Liver (tissue), 9 donors: ENCODE data around the gene PTPA. TPM values are rescaled to one million over a fixed set of nuclear protein-coding genes. Genes with fewer than 3 reads are reported as not detected.

ENCODE experiments used
- DNase-seq: peaks from one replicate; pipeline ENCODE4 v3.0.0-alpha.2; 2017; ENCODE audit warnings: low spot score
- H3K27ac ChIP-seq, 2 donors: one replicate each; pipeline ENCODE4 v1.7.0; 2013; ENCODE audit warnings: inconsistent platforms in 2 of 2, low read length in 2 of 2, control low read depth in 1 of 2, low read depth in 1 of 2, mild to moderate bottlenecking in 1 of 2
- H3K27me3 ChIP-seq, 4 donors: one replicate each; pipeline versions ENCODE4 v1.6.1 to v1.7.0; 2013; ENCODE audit warnings: low read length in 3 of 4, inconsistent platforms in 1 of 4, mild to moderate bottlenecking in 1 of 4, moderate library complexity in 1 of 4; ENCODE audit not compliant: control insufficient read depth in 4 of 4, insufficient read depth in 4 of 4
- H3K36me3 ChIP-seq, 4 donors: one replicate each; pipeline versions ENCODE4 v1.6.1 to v1.7.0; 2013; ENCODE audit warnings: low read length in 3 of 4, mild to moderate bottlenecking in 3 of 4, low read depth in 1 of 4, moderate library complexity in 1 of 4; ENCODE audit not compliant: control insufficient read depth in 4 of 4, insufficient read depth in 3 of 4
- H3K4me1 ChIP-seq, 4 donors: one replicate each; pipeline versions ENCODE4 v1.6.1 to v1.7.0; 2013; ENCODE audit warnings: low read length in 3 of 4, mild to moderate bottlenecking in 3 of 4, moderate library complexity in 1 of 4; ENCODE audit not compliant: control insufficient read depth in 4 of 4, insufficient read depth in 4 of 4
- H3K4me3 ChIP-seq, 3 donors: one replicate each; pipeline versions ENCODE4 v1.6.1 to v1.7.0; 2013; ENCODE audit warnings: low read length in 3 of 3, control low read depth in 1 of 3, low read depth in 1 of 3, mild to moderate bottlenecking in 1 of 3
- H3K9ac ChIP-seq, 2 donors: one replicate each; pipeline ENCODE4 v1.7.0; 2013; ENCODE audit warnings: low read length in 2 of 2, mild to moderate bottlenecking in 2 of 2, moderate library complexity in 2 of 2, control low read depth in 1 of 2, low read depth in 1 of 2
- H3K9me3 ChIP-seq, 4 donors: one replicate each; pipeline versions ENCODE4 v1.6.1 to v1.7.0; 2013; ENCODE audit warnings: low read length in 3 of 4; ENCODE audit not compliant: control insufficient read depth in 4 of 4
- CTCF ChIP-seq: fragments of 150-350 bp; IDR thresholded peaks from 2 replicates; pipeline ENCODE4 v1.5.1; 2017; ENCODE audit warnings: improper control_type of control experiment, low read depth, low read length; ENCODE audit not compliant: missing input control
- EGR1 ChIP-seq, 2 donors: IDR thresholded peaks; 2 replicates each; pipeline ENCODE4 v1.6.1; 2016 to 2018; ENCODE audit warnings: antibody characterized with exemption in 2 of 2, low read depth in 2 of 2
- FOXA1 ChIP-seq: IDR thresholded peaks from 2 replicates; pipeline ENCODE4 v1.6.1; 2016; ENCODE audit warnings: antibody characterized with exemption
- GABPA ChIP-seq, 2 donors: IDR thresholded peaks in 1 of 2; conservative IDR thresholded peaks in 1 of 2; 2 replicates each; pipeline ENCODE4 v1.6.1; 2016; ENCODE audit warnings: antibody characterized with exemption in 2 of 2, mild to moderate bottlenecking in 1 of 2, moderate library complexity in 1 of 2
- HNF4A ChIP-seq, 2 donors: conservative IDR thresholded peaks; 2 replicates each; pipeline ENCODE4 v1.6.1; 2016; ENCODE audit warnings: antibody characterized with exemption in 2 of 2, mild to moderate bottlenecking in 2 of 2
- HNF4G ChIP-seq: IDR thresholded peaks from 2 replicates; pipeline ENCODE4 v1.6.1; 2016; ENCODE audit warnings: antibody characterized with exemption
- JUND ChIP-seq, 2 donors: IDR thresholded peaks; 2 replicates each; pipeline ENCODE4 v1.6.1; 2016; ENCODE audit warnings: antibody characterized with exemption in 2 of 2
- MAX ChIP-seq: IDR thresholded peaks from 2 replicates; pipeline ENCODE4 v1.6.1; 2016; ENCODE audit warnings: antibody characterized with exemption
- RAD21 ChIP-seq, 2 donors: IDR thresholded peaks; 2 replicates each; pipeline ENCODE4 v1.6.1; 2016; ENCODE audit warnings: antibody characterized with exemption in 2 of 2, mild to moderate bottlenecking in 2 of 2
- REST ChIP-seq: IDR thresholded peaks from 2 replicates; pipeline ENCODE4 v1.6.1; 2016; ENCODE audit warnings: antibody characterized with exemption, mild to moderate bottlenecking
- RXRA ChIP-seq, 2 donors: IDR thresholded peaks; 2 replicates each; pipeline ENCODE4 v1.6.1; 2017 to 2018; ENCODE audit warnings: antibody characterized with exemption in 2 of 2, mild to moderate bottlenecking in 1 of 2
- SP1 ChIP-seq: IDR thresholded peaks from 2 replicates; pipeline ENCODE4 v1.6.1; 2018; ENCODE audit warnings: antibody characterized with exemption, mild to moderate bottlenecking
- TAF1 ChIP-seq: conservative IDR thresholded peaks from 2 replicates; pipeline ENCODE4 v1.6.1; 2016; ENCODE audit warnings: antibody characterized with exemption, mild to moderate bottlenecking
- WGBS: extraction: QIAGEN DNeasy Blood & Tissue Kit; methylation state at CpG from one replicate; pipeline ENCODE4 v1.1.7; 2013; 5-methylcytosine and 5-hydroxymethylcytosine counted together
- polyA plus RNA-seq, 2 donors: library from polyadenylated mRNA; stranded (reverse) in 1 of 2; unstranded in 1 of 2; fragments of 200-250 nt in 1 of 2; fragments of >200 nt in 1 of 2; fragmentation: Nextera tagmentation in 1 of 2; extraction: Ambion mirVana in 1 of 2; gene quantifications; one replicate each; pipeline versions ENCODE4 v1.2.1 to v1.2.3, GENCODE V29; 2013 to 2015
- total RNA-seq, 2 donors: library from RNA; depleted of rRNA; stranded (reverse); fragments of >200 nt; gene quantifications; one replicate each; pipeline ENCODE4 v1.2.3, GENCODE V29; 2014
- donor health status: healthy.
- donor health status: healthy.
- donor health status: healthy.
- donor health status: healthy.
- donor health status: healthy.

Gene PTPA
- total and polyA plus RNA-seq, 4 donors, result 27.6 to 66.0 (median 38.4) TPM

- no peak overlapping the region for H3K4me3 ChIP-seq
- TF ChIP-seq HNF4A (conservative IDR thresholded peaks at IDR 0.05) (no peak), JUND (IDR thresholded peaks at IDR 0.05) (no peak), RAD21 (IDR thresholded peaks at IDR 0.05) (no peak), GABPA (IDR thresholded peaks at IDR 0.05 in 1 of 2, conservative IDR thresholded peaks at IDR 0.05 in 1 of 2) (no peak), EGR1 (IDR thresholded peaks at IDR 0.05; ENCODE audit: low read depth in 2 of 2) (no peak)
- H3K27ac ChIP-seq, result peak overlapping the region; percentile 62 to 70
- 68% methylated on average over 8 of the region's 8 CpGs for WGBS
- H3K27me3 ChIP-seq, result no peaks in the 10 kb centered on the region
- H3K36me3 ChIP-seq, result peaks cover 8 to 34% (median 13%) of the 10 kb centered on the region in 4 donors
- peaks cover 3 to 36% (median 22%) of the 10 kb centered on the region in 4 donors for H3K4me1 ChIP-seq
- no peak for DNase-seq
- H3K9me3 ChIP-seq, result no peaks in the 10 kb centered on the region
- H3K9ac ChIP-seq, result peak overlapping the region in 1 of 2 donors; percentile 33
These were observed 35.3 kb downstream of the PTPA start for GRCh38 chr9:129146441-129146941.

GRCh38 chr9:129148463-129149204 is 37.4 kb downstream of the PTPA start:
- H3K9ac ChIP-seq, result no peak overlapping the region
- H3K27ac ChIP-seq, result no peak overlapping the region
- H3K9me3 ChIP-seq, result no peaks in the 10 kb centered on the region
- no peak overlapping the region for H3K4me3 ChIP-seq
- H3K36me3 ChIP-seq, result peaks cover 5 to 41% (median 13%) of the 10 kb centered on the region in 4 donors
- WGBS, result 81% methylated on average over 6 of the region's 6 CpGs
- no peaks in the 10 kb centered on the region for H3K27me3 ChIP-seq
- TF ChIP-seq HNF4G (no peak), SP1 (no peak), MAX (no peak), EGR1 (IDR thresholded peaks at IDR 0.05; ENCODE audit: low read depth in 2 of 2) (no peak), CTCF (no peak)
- H3K4me1 ChIP-seq, result peaks cover 0 to 16% (median 5%) of the 10 kb centered on the region in 4 donors
- no peak for DNase-seq

DNA sequence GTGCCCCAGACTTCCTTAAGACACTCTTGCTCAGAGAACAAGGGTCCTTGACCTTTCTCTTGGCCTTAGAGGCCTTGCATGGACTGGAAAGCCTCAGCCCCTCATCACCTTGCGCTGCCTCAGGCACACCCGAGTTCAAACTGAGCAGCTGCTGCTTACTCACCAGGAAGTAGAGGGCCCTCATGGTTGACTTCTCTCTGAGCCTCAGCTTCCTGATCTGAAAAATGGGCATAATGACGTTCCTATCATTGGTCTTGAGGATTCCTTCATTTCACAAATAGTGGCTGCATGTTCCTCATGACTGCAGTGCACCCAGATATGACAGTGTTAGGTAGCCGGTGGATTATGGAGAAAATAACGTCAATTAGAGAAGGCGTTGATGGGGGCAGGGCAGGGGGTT is 38.2 kb downstream of the PTPA start:
- Histone ChIP-seq H3K36me3 (peaks cover 4 to 38% (median 8%) of the 10 kb centered on the region in 4 donors), H3K27me3 (no peaks in the 10 kb centered on the region), H3K4me1 (peaks cover 0 to 9% (median 0%) of the 10 kb centered on the region in 4 donors), H3K4me3 (no peak overlapping the region), H3K9me3 (no peaks in the 10 kb centered on the region), H3K27ac (no peak overlapping the region), H3K9ac (no peak overlapping the region)
- no peak for DNase-seq
- 86% methylated on average over 6 of the region's 6 CpGs for WGBS
- TF ChIP-seq RAD21 (IDR thresholded peaks at IDR 0.05), result no peak

DNA sequence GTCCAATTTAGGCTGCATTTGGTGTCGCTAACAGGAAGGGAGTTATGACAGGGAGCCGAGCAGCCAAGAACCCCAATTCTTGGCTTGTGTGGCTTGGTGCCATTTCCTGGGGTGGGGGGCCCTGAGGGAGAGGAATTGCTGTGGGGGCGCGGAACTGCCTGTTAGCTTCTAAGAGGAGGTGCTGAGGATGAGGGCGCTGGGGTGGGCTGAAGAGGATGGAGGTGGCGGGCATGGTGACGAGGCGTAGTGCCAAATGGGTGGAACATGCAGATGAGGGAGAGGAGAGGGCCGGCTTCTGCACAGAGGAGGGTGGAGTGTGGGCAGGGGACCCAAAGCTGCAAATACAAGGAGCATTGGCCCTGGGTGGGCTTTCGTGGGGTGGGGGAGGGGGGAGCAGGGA is 38.9 kb downstream of the PTPA start:
- 86% methylated on average over 10 of the region's 10 CpGs for WGBS
- no peak overlapping the region for H3K4me3 ChIP-seq
- H3K9me3 ChIP-seq, result no peaks in the 10 kb centered on the region
- H3K4me1 ChIP-seq, result peaks cover 0 to 7% (median 0%) of the 10 kb centered on the region in 4 donors
- H3K27me3 ChIP-seq, result no peaks in the 10 kb centered on the region
- peaks cover 4 to 42% (median 8%) of the 10 kb centered on the region in 4 donors for H3K36me3 ChIP-seq
- no peak overlapping the region for H3K27ac ChIP-seq
- DNase-seq, result no peak
- no peak overlapping the region for H3K9ac ChIP-seq
- TF ChIP-seq EGR1 (IDR thresholded peaks at IDR 0.05; ENCODE audit: low read depth in 2 of 2) (no peak), REST (no peak), TAF1 (no peak), FOXA1 (no peak), RXRA (IDR thresholded peaks at IDR 0.05) (no peak), JUND (IDR thresholded peaks at IDR 0.05) (no peak), RAD21 (IDR thresholded peaks at IDR 0.05) (no peak), CTCF (no peak), HNF4A (conservative IDR thresholded peaks at IDR 0.05) (no peak), GABPA (IDR thresholded peaks at IDR 0.05 in 1 of 2, conservative IDR thresholded peaks at IDR 0.05 in 1 of 2) (no peak)
